Nephron (organoid): ENCODE results near the gene DSN1.

ENCODE experiments used
- H3K27ac Mint-ChIP-seq, 3 experiments: 2 replicates each; pipeline ENCODE4 v1.8.0; 2020; ENCODE audit warnings: mixed read lengths in 3 of 3, mild to moderate bottlenecking in 2 of 3, moderate library complexity in 1 of 3
- H3K27me3 Mint-ChIP-seq: 2 replicates; pipeline ENCODE4 v1.8.0; 2021; ENCODE audit warnings: low read depth, mild to moderate bottlenecking, moderate library complexity, mixed read lengths
- H3K36me3 Mint-ChIP-seq: 2 replicates; pipeline ENCODE4 v1.8.0; 2020; ENCODE audit warnings: low read depth, mixed read lengths
- H3K4me1 Mint-ChIP-seq: 2 replicates; pipeline ENCODE4 v1.8.0; 2020; ENCODE audit warnings: mixed read lengths
- H3K4me3 Mint-ChIP-seq, 3 experiments: 2 replicates each; pipeline ENCODE4 v1.8.0; 2020; ENCODE audit warnings: mild to moderate bottlenecking in 3 of 3, mixed read lengths in 3 of 3, moderate library complexity in 2 of 3
- H3K9me3 Mint-ChIP-seq: 2 replicates; pipeline ENCODE4 v1.8.0; 2020; ENCODE audit warnings: mixed read lengths
- CTCF ChIP-seq, 3 experiments: fragments of 200-600 bp; sonication (generic); IDR thresholded peaks; one replicate each; pipeline ENCODE4 v1.5.0; 2021; ENCODE audit warnings: antibody characterized with exemption in 3 of 3; ENCODE audit not compliant: unreplicated experiment in 3 of 3

Gene DSN1

GRCh38 chr20:36819659-36820058, 46.1 kb upstream of the DSN1 start:
- Mint-ChIP-seq H3K27me3 (no peaks in the 10 kb centered on the region), H3K36me3 (peaks cover 51% of the 10 kb centered on the region), H3K4me3 (peak overlapping the region in 1 of 3 experiments; percentile 13), H3K27ac (peak overlapping the region; percentile 79 to 94 (median 86)), H3K4me1 (peaks cover 26% of the 10 kb centered on the region), H3K9me3 (no peaks in the 10 kb centered on the region)
- no peak for TF ChIP-seq CTCF (IDR thresholded peaks at IDR 0.05; ENCODE audit: unreplicated experiment in 3 of 3)

DNA sequence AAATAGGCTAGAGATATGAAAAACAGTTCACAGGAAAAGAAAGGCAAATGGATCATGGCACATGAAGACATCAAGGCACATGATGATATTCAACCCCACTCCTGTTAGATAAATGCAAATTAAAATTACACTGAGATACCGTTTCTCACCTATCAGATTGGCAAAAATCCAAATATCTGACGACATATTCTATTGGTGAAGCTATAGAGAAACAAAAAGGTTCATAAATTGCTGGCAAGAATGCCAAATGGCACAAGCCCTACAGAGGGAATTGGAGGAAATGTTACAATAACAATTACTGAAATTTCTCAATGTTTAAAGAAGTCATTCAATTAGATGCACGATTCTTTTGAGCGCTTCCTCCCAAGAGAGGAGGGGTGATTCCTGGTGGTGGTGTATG, 45.3 kb upstream of the DSN1 start:
- no peak for TF ChIP-seq CTCF (IDR thresholded peaks at IDR 0.05; ENCODE audit: unreplicated experiment in 3 of 3)
- Mint-ChIP-seq H3K4me1 (peaks cover 24% of the 10 kb centered on the region), H3K9me3 (no peaks in the 10 kb centered on the region), H3K27me3 (no peaks in the 10 kb centered on the region), H3K27ac (peak overlapping the region; percentile 32 to 40 (median 34)), H3K4me3 (no peak overlapping the region), H3K36me3 (peaks cover 51% of the 10 kb centered on the region)

DNA sequence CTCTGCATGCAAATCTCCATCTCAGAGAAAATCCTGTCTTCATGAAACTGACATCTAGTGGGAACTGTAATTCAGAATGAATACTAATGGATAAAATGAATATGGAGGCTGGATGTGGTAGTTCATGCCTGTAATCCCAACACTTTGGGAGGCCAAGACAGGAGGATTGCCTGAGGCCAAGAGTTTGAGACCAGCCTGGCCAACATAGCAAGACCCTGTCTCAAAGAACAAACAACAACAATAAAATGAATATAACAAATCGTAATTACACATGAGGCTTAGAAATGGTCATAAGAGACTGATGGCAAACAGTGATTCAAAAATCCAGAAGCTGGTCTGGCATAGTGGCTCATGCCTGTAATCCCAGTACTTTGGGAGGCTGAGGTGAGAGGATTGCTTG, 44.6 kb upstream of the DSN1 start:
- no peaks in the 10 kb centered on the region for H3K9me3 Mint-ChIP-seq
- TF ChIP-seq CTCF (IDR thresholded peaks at IDR 0.05; ENCODE audit: unreplicated experiment in 3 of 3): no peak
- no peaks in the 10 kb centered on the region for H3K27me3 Mint-ChIP-seq
- H3K27ac Mint-ChIP-seq: peak overlapping the region; percentile 32 to 40 (median 34)
- peaks cover 20% of the 10 kb centered on the region for H3K4me1 Mint-ChIP-seq
- H3K36me3 Mint-ChIP-seq: peaks cover 50% of the 10 kb centered on the region
- H3K4me3 Mint-ChIP-seq: no peak overlapping the region

GRCh38 chr20:36817496-36817895, 43.9 kb upstream of the DSN1 start:
- H3K27ac Mint-ChIP-seq: no peak overlapping the region
- no peak overlapping the region for H3K4me3 Mint-ChIP-seq
- H3K36me3 Mint-ChIP-seq: peaks cover 52% of the 10 kb centered on the region
- H3K27me3 Mint-ChIP-seq: no peaks in the 10 kb centered on the region
- no peaks in the 10 kb centered on the region for H3K9me3 Mint-ChIP-seq
- no peak for TF ChIP-seq CTCF (IDR thresholded peaks at IDR 0.05; ENCODE audit: unreplicated experiment in 3 of 3)
- peaks cover 16% of the 10 kb centered on the region for H3K4me1 Mint-ChIP-seq

DNA sequence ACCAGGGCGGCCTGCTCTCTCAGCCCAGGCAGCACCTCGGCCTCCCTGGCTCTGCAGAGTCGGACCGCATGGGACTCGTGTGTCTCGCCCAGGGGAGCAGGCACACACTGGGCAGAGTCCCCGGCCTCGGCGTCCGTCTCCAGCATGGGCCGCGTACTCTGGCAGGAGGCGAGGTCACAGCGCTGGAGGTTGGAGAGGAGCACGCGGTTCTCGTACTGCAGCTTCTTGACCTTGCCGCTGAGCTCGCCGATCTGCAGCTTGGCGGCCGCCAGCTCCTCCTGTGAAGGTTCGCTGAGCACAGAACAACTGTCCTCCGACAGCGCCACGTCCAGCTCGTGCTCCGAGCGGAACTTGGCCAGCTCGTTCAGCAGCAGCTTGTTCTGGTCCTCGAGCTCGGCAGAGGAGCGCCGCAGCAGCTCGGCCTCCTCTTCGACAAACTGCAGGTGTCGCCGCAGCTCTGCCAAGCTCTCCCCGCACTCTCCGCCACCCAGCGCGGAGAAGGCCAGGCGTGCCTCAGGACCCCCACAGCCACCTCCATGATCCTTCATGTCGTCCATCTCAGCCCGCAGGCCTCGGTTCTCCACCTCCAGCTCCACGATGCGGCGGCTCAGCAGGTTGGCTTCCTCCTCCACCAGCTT, 42.0 kb upstream of the DSN1 start:
- peaks cover 13% of the 10 kb centered on the region for H3K4me1 Mint-ChIP-seq

More for the DNA sequence above, 42.0 kb upstream of the DSN1 start:
- no peak overlapping the region for H3K4me3 Mint-ChIP-seq
- H3K27me3 Mint-ChIP-seq: no peaks in the 10 kb centered on the region
- no peaks in the 10 kb centered on the region for H3K9me3 Mint-ChIP-seq
- no peak for TF ChIP-seq CTCF (IDR thresholded peaks at IDR 0.05; ENCODE audit: unreplicated experiment in 3 of 3)
- H3K27ac Mint-ChIP-seq: no peak overlapping the region
- H3K36me3 Mint-ChIP-seq: peaks cover 67% of the 10 kb centered on the region
